T47D (cell line): ENCODE measurements around the gene TIGD7.

Experiments used
- DNase-seq, 2 experiments: peaks; one replicate each; pipeline versions ENCODE4 v3.0.0 to v3.0.0-alpha.2; 2011 to 2012; ENCODE audit warnings: low read depth in 1 of 2, low spot score in 1 of 2
- JUND ChIP-seq: IDR thresholded peaks from 2 replicates; pipeline ENCODE4 v1.6.1; 2012; ENCODE audit warnings: low read depth
- in situ Hi-C: cut with HindIII; loops from 2 replicates; pipeline ENCODE4 v1.10.0; 2016; ENCODE audit warnings: low sequenced_read_pairs, low pct_unique_long_range_greater_than_20kb

The TIGD7 gene

GRCh38 chr16:3305109-3306068 lies at the start of gene TIGD7, which contains the start of gene ZNF75A:
Gene TIGD7 (minus strand): TSS chr16:3305430. CDS start chr16:3300614, 4,816 bp downstream.
Gene ZNF75A (plus strand): TSS chr16:3305497. CDS start chr16:3308429, 2,932 bp downstream.
- no peak for TF ChIP-seq JUND
- in situ Hi-C loops = no loop called here
- peak; percentile 91 to 96 for DNase-seq

- no peak for TF ChIP-seq JUND
- in situ Hi-C loops = no loop called here
- DNase-seq = no peak
These were observed 43.9 kb upstream of the TIGD7 start for GRCh38 chr16:3349175-3349574.

GRCh38 chr16:3348547-3349167 lies 43.4 kb upstream of the TIGD7 start:
- no peak for TF ChIP-seq JUND
- in situ Hi-C loops = no loop called here
- no peak for DNase-seq

- no peak for TF ChIP-seq JUND
- in situ Hi-C loops = no loop called here
These were observed 42.4 kb upstream of the TIGD7 start for GRCh38 chr16:3347586-3347985.

GRCh38 chr16:3346041-3346440 lies 40.8 kb upstream of the TIGD7 start:
- in situ Hi-C loops = no loop called here
- no peak for TF ChIP-seq JUND
- peak in 1 of 2 experiments; percentile 62 for DNase-seq

More at GRCh38 chr16:3347586-3347985, 42.4 kb upstream of the TIGD7 start:
- no peak for DNase-seq

- in situ Hi-C loops = no loop called here
- no peak for DNase-seq
- TF ChIP-seq JUND = no peak
These were observed 23.4 kb upstream of the TIGD7 start for GRCh38 chr16:3328643-3329042.

- in situ Hi-C loops = no loop called here
- no peak for TF ChIP-seq JUND
- DNase-seq = no peak
These were observed 22.9 kb upstream of the TIGD7 start for GRCh38 chr16:3328104-3328503.

GRCh38 chr16:3327514-3327913 lies 22.3 kb upstream of the TIGD7 start:
- TF ChIP-seq JUND = no peak
- no peak for DNase-seq
- in situ Hi-C loops = no loop called here

GRCh38 chr16:3321816-3322215 lies 16.6 kb upstream of the TIGD7 start:
- TF ChIP-seq JUND = no peak
- in situ Hi-C loops = no loop called here

GRCh38 chr16:3317315-3317999 lies 12.2 kb upstream of the TIGD7 start:
- TF ChIP-seq JUND = no peak
- peak in 1 of 2 experiments; percentile 45 for DNase-seq
- in situ Hi-C loops = no loop called here

More at GRCh38 chr16:3321816-3322215, 16.6 kb upstream of the TIGD7 start:
- no peak for DNase-seq

GRCh38 chr16:3311496-3311895 lies 6.3 kb upstream of the TIGD7 start:
- no peak for TF ChIP-seq JUND
- DNase-seq = no peak
- in situ Hi-C loops = no loop called here

GRCh38 chr16:3306078-3306477 lies 848 bp upstream of the TIGD7 start:
- no peak for DNase-seq
- in situ Hi-C loops = no loop called here
- no peak for TF ChIP-seq JUND
